Measurements from ENCODE around the gene STXBP6. TPM values are rescaled to one million over a fixed set of nuclear protein-coding genes. Genes with fewer than 3 reads are reported as not detected.

Gene STXBP6
- total RNA-seq, 1 experiment from 2014 or later, result 5.3 TPM

DNA sequence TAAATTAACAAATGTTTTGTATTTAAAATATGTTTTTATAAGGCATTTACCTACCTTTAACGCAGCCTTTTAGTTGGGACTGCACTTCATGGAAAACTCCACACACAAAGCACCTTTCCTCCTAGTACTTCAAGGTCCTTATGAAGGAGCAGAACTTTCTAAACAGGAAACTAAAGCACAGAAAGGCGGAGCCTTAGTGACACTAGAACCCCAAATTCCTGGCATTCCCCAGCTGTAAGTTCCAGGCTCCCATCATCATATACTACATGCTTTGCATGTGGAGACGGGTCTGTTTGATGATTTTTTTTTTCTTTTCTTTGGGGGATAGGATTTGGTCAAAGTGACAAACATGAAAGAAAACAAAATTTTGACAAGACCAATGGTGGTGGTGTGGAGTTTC is 39.5 kb downstream of the STXBP6 start:
- peaks cover 6% of the 10 kb centered on the region for H3K4me1 ChIP-seq (ENCODE audit: insufficient read depth, low read length, poor library complexity, severe bottlenecking)
- no peak overlapping the region for H3K4me3 ChIP-seq (ENCODE audit: low read depth, low read length, poor library complexity, severe bottlenecking)
- no peaks in the 10 kb centered on the region for H3K9me3 ChIP-seq (ENCODE audit: low read depth, low read length, poor library complexity, severe bottlenecking)
- H3K36me3 ChIP-seq (ENCODE audit: insufficient read depth, low read length, poor library complexity, severe bottlenecking), result no peaks in the 10 kb centered on the region
- no peak overlapping the region for H3K27ac ChIP-seq (ENCODE audit: low read depth, low read length, poor library complexity, severe bottlenecking)
- CTCF ChIA-PET, result no interaction called here
- BruUV-seq (replicated peaks), result no TSS peak
- no peak for TF ChIP-seq EZH2 (IDR thresholded peaks at IDR 0.05; ENCODE audit: borderline replicate concordance, low read depth, low read length, poor library complexity, severe bottlenecking)
- TF ChIP-seq, protein P1, sequence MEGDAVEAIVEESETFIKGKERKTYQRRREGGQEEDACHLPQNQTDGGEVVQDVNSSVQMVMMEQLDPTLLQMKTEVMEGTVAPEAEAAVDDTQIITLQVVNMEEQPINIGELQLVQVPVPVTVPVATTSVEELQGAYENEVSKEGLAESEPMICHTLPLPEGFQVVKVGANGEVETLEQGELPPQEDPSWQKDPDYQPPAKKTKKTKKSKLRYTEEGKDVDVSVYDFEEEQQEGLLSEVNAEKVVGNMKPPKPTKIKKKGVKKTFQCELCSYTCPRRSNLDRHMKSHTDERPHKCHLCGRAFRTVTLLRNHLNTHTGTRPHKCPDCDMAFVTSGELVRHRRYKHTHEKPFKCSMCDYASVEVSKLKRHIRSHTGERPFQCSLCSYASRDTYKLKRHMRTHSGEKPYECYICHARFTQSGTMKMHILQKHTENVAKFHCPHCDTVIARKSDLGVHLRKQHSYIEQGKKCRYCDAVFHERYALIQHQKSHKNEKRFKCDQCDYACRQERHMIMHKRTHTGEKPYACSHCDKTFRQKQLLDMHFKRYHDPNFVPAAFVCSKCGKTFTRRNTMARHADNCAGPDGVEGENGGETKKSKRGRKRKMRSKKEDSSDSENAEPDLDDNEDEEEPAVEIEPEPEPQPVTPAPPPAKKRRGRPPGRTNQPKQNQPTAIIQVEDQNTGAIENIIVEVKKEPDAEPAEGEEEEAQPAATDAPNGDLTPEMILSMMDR (conservative IDR thresholded peaks at IDR 0.05; ENCODE audit: low read depth, low read length), result no peak
- DNase-seq (ENCODE audit: low spot score), result no peak
- H3K27me3 ChIP-seq (replicated peaks; ENCODE audit: insufficient read depth, low read depth, low read length, poor library complexity), result no peaks in the 10 kb centered on the region
- intact Hi-C loops (cut with micrococcal nuclease; ENCODE audit: unreplicated experiment), result no loop called here
- POLR2A ChIA-PET (ENCODE audit: low non-redundant PET), result no interaction called here

DNA sequence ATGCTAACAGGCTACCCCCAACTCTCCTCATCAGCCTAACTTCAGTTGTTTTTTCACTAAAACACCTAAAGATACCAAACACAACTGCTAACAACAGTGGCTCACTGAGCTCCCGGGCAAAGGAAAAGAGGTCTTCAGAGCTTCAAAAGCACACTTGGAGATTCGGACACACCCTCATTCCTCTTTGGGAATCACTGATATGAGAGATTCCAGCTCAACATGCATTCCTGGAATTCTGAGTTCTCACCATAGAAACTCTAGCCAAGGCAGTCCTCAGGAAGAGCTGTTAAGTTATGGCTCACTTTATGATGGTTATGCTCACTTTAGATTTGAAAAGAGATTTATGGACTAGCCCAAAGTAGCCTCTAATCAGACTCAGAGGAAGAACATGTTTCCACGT is 40.1 kb downstream of the STXBP6 start:
- intact Hi-C loops (cut with micrococcal nuclease; ENCODE audit: unreplicated experiment), result no loop called here
- BruUV-seq (replicated peaks), result no TSS peak
- Histone ChIP-seq H3K9me3 (ENCODE audit: low read depth, low read length, poor library complexity, severe bottlenecking) (no peaks in the 10 kb centered on the region), H3K4me1 (ENCODE audit: insufficient read depth, low read length, poor library complexity, severe bottlenecking) (peaks cover 6% of the 10 kb centered on the region), H3K4me3 (ENCODE audit: low read depth, low read length, poor library complexity, severe bottlenecking) (no peak overlapping the region), H3K36me3 (ENCODE audit: insufficient read depth, low read length, poor library complexity, severe bottlenecking) (no peaks in the 10 kb centered on the region), H3K27me3 (replicated peaks; ENCODE audit: insufficient read depth, low read depth, low read length, poor library complexity) (no peaks in the 10 kb centered on the region), H3K27ac (ENCODE audit: low read depth, low read length, poor library complexity, severe bottlenecking) (no peak overlapping the region)
- CTCF ChIA-PET, result no interaction called here
- TF ChIP-seq, protein P1 (conservative IDR thresholded peaks at IDR 0.05; ENCODE audit: low read depth, low read length), result no peak
- TF ChIP-seq EZH2 (IDR thresholded peaks at IDR 0.05; ENCODE audit: borderline replicate concordance, low read depth, low read length, poor library complexity, severe bottlenecking), result no peak
- POLR2A ChIA-PET (ENCODE audit: low non-redundant PET), result no interaction called here
- no peak for DNase-seq (ENCODE audit: low spot score)

DNA sequence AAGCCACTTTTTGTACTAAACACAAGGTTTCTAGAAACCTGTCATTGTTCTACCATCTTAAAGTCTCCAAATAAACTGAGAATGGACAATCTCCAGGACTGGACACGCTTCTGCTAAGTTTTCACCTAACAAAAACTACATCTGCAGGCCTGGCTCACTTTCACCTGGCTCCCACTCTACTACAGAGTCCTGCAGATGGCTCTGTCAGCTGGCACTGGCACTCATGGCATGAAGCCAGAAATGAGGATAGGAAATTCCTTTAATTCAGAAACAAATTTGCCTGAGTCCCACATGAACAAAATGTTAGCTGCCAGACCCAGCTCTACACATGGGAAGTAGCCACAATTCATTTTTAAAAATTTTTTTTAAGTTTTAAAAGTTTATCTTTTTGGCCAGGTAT is 42.1 kb downstream of the STXBP6 start:
- CTCF ChIA-PET, result no interaction called here
- BruUV-seq (replicated peaks), result no TSS peak
- H3K27me3 ChIP-seq (replicated peaks; ENCODE audit: insufficient read depth, low read depth, low read length, poor library complexity), result no peaks in the 10 kb centered on the region
- POLR2A ChIA-PET (ENCODE audit: low non-redundant PET), result no interaction called here
- peak; percentile 30 for DNase-seq (ENCODE audit: low spot score)
- no peaks in the 10 kb centered on the region for H3K36me3 ChIP-seq (ENCODE audit: insufficient read depth, low read length, poor library complexity, severe bottlenecking)
- no peaks in the 10 kb centered on the region for H3K9me3 ChIP-seq (ENCODE audit: low read depth, low read length, poor library complexity, severe bottlenecking)
- H3K27ac ChIP-seq (ENCODE audit: low read depth, low read length, poor library complexity, severe bottlenecking), result no peak overlapping the region
- TF ChIP-seq EZH2 (IDR thresholded peaks at IDR 0.05; ENCODE audit: borderline replicate concordance, low read depth, low read length, poor library complexity, severe bottlenecking), result no peak
- TF ChIP-seq, protein P1 (conservative IDR thresholded peaks at IDR 0.05; ENCODE audit: low read depth, low read length), result no peak
- peaks cover 16% of the 10 kb centered on the region for H3K4me1 ChIP-seq (ENCODE audit: insufficient read depth, low read length, poor library complexity, severe bottlenecking)
- intact Hi-C loops (cut with micrococcal nuclease; ENCODE audit: unreplicated experiment), result no loop called here
- no peak overlapping the region for H3K4me3 ChIP-seq (ENCODE audit: low read depth, low read length, poor library complexity, severe bottlenecking)
